Subcutaneous adipose tissue (tissue), 4 donors: Measurements from ENCODE around the gene APPL1. TPM values are rescaled to one million over a fixed set of nuclear protein-coding genes. Genes with fewer than 3 reads are reported as not detected.

Experiments
- CTCF ChIP-seq: fragments of 450-650 bp; IDR thresholded peaks from one replicate; pipeline ENCODE4 v1.5.1; 2016; ENCODE audit warnings: low read depth, mild to moderate bottlenecking, control low read depth, antibody characterized with exemption, moderate library complexity
- total RNA-seq, 4 donors: library from RNA; depleted of rRNA; stranded (reverse); fragments of >200 nt; gene quantifications; one replicate each; pipeline ENCODE4 v1.1.0, GENCODE V29; 2016

The APPL1 gene
- total RNA-seq, 4 donors from 2014 or later: 35.2 to 50.5 (median 47.5) TPM

DNA sequence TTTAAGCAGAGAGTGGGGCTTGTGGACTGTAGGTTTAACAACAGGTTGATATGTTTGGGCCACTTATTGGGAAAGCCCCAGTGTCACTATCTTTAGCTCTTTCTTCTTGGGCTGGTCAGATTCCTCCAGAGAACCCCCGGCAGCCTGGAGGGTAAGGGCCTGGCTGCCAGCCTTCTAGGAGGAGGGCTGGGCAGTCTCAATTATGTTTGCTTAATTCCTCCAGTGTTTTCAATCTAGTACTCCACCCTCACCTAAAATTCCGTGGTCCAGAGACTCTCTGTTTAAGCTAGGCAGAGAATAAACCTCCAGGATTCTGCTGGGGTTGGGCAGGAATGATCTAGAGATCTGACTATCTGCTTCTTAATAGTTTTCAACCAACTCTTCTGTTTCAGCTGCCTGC, 59.7 kb downstream of the APPL1 start:
- no peak for TF ChIP-seq CTCF

DNA sequence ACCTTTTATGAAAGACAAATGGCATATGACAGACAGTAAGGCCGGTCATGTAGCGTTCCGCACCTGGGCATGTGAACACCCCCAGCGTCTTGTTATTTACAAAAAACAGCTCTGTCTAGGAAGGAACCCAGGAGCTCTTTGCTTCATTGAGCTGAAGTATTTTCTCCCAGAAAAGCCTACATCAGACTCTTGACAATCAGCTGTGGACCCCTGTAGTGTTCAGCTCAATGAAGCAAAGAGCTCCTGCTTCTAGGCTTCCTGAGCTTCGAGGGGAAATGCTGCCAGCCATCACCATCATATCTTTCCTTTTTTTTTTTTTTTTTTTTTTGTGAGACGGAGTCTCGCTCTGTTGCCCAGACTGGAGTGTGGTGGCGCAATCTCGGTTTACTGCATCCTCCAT, 60.9 kb downstream of the APPL1 start:
- no peak for TF ChIP-seq CTCF

DNA sequence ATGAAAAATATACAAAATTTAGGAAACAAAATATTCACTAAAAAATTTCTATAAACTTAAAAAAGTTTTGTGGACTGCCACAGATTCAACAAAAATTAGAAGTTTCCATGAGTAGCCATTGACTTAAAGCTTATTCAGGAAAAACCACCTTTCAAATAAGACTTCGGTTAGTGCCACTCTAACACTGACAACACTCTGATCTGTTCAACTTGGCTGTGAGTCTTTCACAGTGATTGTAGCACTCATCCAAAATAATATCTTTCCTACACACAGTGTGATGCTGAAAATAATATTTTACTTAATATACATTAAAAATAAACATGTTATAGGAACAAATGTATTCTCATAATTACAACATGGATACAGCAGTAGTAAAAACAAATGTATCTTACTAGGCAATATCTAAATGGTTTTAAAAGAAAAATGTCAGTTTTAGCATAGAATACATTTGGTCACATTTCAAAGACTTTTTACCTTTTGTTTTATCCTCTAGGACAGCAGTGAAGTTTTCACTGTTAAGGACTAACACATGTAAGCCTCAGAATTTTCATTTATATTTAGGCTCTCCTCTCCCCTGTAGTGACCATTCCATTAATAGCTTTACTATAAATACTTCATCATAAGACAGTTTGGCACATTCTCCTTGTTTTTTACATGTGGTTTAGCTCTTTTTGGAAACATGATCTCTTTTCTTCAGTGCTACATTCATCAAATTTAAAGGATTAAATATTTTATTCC, 64.8 kb downstream of the APPL1 start, which contains the start of gene ASB14:
Gene ASB14 (minus strand): TSS at position 527 of the 738 bp plus-strand sequence. CDS start 652 bp downstream, outside the sequence.
- no peak for TF ChIP-seq CTCF

- no peak for TF ChIP-seq CTCF
These were observed 65.5 kb downstream of the APPL1 start for GRCh38 chr3:57292897-57293526.

DNA sequence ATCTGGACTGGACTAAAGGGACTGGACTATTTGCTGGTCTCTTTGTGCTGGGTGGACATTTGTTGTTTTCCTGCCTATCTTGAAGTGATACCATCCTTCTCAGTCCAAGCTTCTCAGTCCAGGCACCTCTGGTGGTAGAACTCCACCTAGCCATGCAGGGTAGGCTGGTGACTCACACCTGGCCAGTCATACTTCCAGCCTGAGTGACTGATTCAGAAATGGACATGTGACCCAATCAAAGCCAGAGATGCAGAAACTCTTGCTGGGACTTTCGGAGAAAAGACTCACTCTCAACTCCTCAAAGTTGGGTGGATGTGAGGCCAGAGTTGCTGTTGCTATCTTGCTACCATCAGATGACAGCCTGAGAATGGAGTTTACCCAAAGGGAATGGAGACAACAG, 70.5 kb downstream of the APPL1 start:
- TF ChIP-seq CTCF: no peak

GRCh38 chr3:57309769-57310360, 82.3 kb downstream of the APPL1 start:
- no peak for TF ChIP-seq CTCF

- TF ChIP-seq CTCF: no peak
These were observed 86.7 kb downstream of the APPL1 start for GRCh38 chr3:57314204-57314603.

Other genes starting within 250 kb of the APPL1 start
- gene SPATA12, start 167.1 kb upstream of the APPL1 start, total RNA-seq: under 1 TPM in 1 of 4 donors, not detected in 3; 0.51 TPM
- 1 to 10 TPM in 3 of 4 donors, under 1 TPM in 1; 0.98 to 5.8 (median 3.4) TPM for gene IL17RD, start 62.4 kb upstream of the APPL1 start, total RNA-seq
- gene HESX1, start 27.8 kb upstream of the APPL1 start, total RNA-seq: 1 to 10 TPM in 2 of 4 donors, not detected in 2; 1.4 to 4.3 TPM
- not detected for gene ASB14, start 65.0 kb downstream of the APPL1 start, total RNA-seq